Liver (tissue), 9 donors: ENCODE data around the gene HCN1. TPM values are rescaled to one million over a fixed set of nuclear protein-coding genes. Genes with fewer than 3 reads are reported as not detected.

ENCODE experiments used
- DNase-seq: peaks from one replicate; pipeline ENCODE4 v3.0.0-alpha.2; 2017; ENCODE audit warnings: low spot score
- H3K27ac ChIP-seq, 2 donors: one replicate each; pipeline ENCODE4 v1.7.0; 2013; ENCODE audit warnings: inconsistent platforms in 2 of 2, low read length in 2 of 2, control low read depth in 1 of 2, low read depth in 1 of 2, mild to moderate bottlenecking in 1 of 2
- H3K27me3 ChIP-seq, 4 donors: one replicate each; pipeline versions ENCODE4 v1.6.1 to v1.7.0; 2013; ENCODE audit warnings: low read length in 3 of 4, inconsistent platforms in 1 of 4, mild to moderate bottlenecking in 1 of 4, moderate library complexity in 1 of 4; ENCODE audit not compliant: control insufficient read depth in 4 of 4, insufficient read depth in 4 of 4
- H3K36me3 ChIP-seq, 4 donors: one replicate each; pipeline versions ENCODE4 v1.6.1 to v1.7.0; 2013; ENCODE audit warnings: low read length in 3 of 4, mild to moderate bottlenecking in 3 of 4, low read depth in 1 of 4, moderate library complexity in 1 of 4; ENCODE audit not compliant: control insufficient read depth in 4 of 4, insufficient read depth in 3 of 4
- H3K4me1 ChIP-seq, 4 donors: one replicate each; pipeline versions ENCODE4 v1.6.1 to v1.7.0; 2013; ENCODE audit warnings: low read length in 3 of 4, mild to moderate bottlenecking in 3 of 4, moderate library complexity in 1 of 4; ENCODE audit not compliant: control insufficient read depth in 4 of 4, insufficient read depth in 4 of 4
- H3K4me3 ChIP-seq, 3 donors: one replicate each; pipeline versions ENCODE4 v1.6.1 to v1.7.0; 2013; ENCODE audit warnings: low read length in 3 of 3, control low read depth in 1 of 3, low read depth in 1 of 3, mild to moderate bottlenecking in 1 of 3
- H3K9ac ChIP-seq, 2 donors: one replicate each; pipeline ENCODE4 v1.7.0; 2013; ENCODE audit warnings: low read length in 2 of 2, mild to moderate bottlenecking in 2 of 2, moderate library complexity in 2 of 2, control low read depth in 1 of 2, low read depth in 1 of 2
- H3K9me3 ChIP-seq, 4 donors: one replicate each; pipeline versions ENCODE4 v1.6.1 to v1.7.0; 2013; ENCODE audit warnings: low read length in 3 of 4; ENCODE audit not compliant: control insufficient read depth in 4 of 4
- CTCF ChIP-seq: fragments of 150-350 bp; IDR thresholded peaks from 2 replicates; pipeline ENCODE4 v1.5.1; 2017; ENCODE audit warnings: improper control_type of control experiment, low read depth, low read length; ENCODE audit not compliant: missing input control
- EGR1 ChIP-seq, 2 donors: IDR thresholded peaks; 2 replicates each; pipeline ENCODE4 v1.6.1; 2016 to 2018; ENCODE audit warnings: antibody characterized with exemption in 2 of 2, low read depth in 2 of 2
- FOXA1 ChIP-seq: IDR thresholded peaks from 2 replicates; pipeline ENCODE4 v1.6.1; 2016; ENCODE audit warnings: antibody characterized with exemption
- FOXA2 ChIP-seq: IDR thresholded peaks from 2 replicates; pipeline ENCODE4 v1.6.1; 2016; ENCODE audit warnings: antibody characterized with exemption
- GABPA ChIP-seq, 2 donors: IDR thresholded peaks in 1 of 2; conservative IDR thresholded peaks in 1 of 2; 2 replicates each; pipeline ENCODE4 v1.6.1; 2016; ENCODE audit warnings: antibody characterized with exemption in 2 of 2, mild to moderate bottlenecking in 1 of 2, moderate library complexity in 1 of 2
- HNF4A ChIP-seq, 2 donors: conservative IDR thresholded peaks; 2 replicates each; pipeline ENCODE4 v1.6.1; 2016; ENCODE audit warnings: antibody characterized with exemption in 2 of 2, mild to moderate bottlenecking in 2 of 2
- HNF4G ChIP-seq: IDR thresholded peaks from 2 replicates; pipeline ENCODE4 v1.6.1; 2016; ENCODE audit warnings: antibody characterized with exemption
- JUND ChIP-seq, 2 donors: IDR thresholded peaks; 2 replicates each; pipeline ENCODE4 v1.6.1; 2016; ENCODE audit warnings: antibody characterized with exemption in 2 of 2
- NR2F2 ChIP-seq: IDR thresholded peaks from 2 replicates; pipeline ENCODE4 v1.6.1; 2016; ENCODE audit warnings: antibody characterized with exemption
- RAD21 ChIP-seq, 2 donors: IDR thresholded peaks; 2 replicates each; pipeline ENCODE4 v1.6.1; 2016; ENCODE audit warnings: antibody characterized with exemption in 2 of 2, mild to moderate bottlenecking in 2 of 2
- RXRA ChIP-seq, 2 donors: IDR thresholded peaks; 2 replicates each; pipeline ENCODE4 v1.6.1; 2017 to 2018; ENCODE audit warnings: antibody characterized with exemption in 2 of 2, mild to moderate bottlenecking in 1 of 2
- SP1 ChIP-seq: IDR thresholded peaks from 2 replicates; pipeline ENCODE4 v1.6.1; 2018; ENCODE audit warnings: antibody characterized with exemption, mild to moderate bottlenecking
- TAF1 ChIP-seq: conservative IDR thresholded peaks from 2 replicates; pipeline ENCODE4 v1.6.1; 2016; ENCODE audit warnings: antibody characterized with exemption, mild to moderate bottlenecking
- YY1 ChIP-seq: IDR thresholded peaks from 2 replicates; pipeline ENCODE4 v1.6.1; 2016; ENCODE audit warnings: antibody characterized with exemption, mild to moderate bottlenecking
- ZBTB33 ChIP-seq: IDR thresholded peaks from 2 replicates; pipeline ENCODE4 v1.6.1; 2016; ENCODE audit warnings: antibody characterized with exemption
- WGBS: extraction: QIAGEN DNeasy Blood & Tissue Kit; methylation state at CpG from one replicate; pipeline ENCODE4 v1.1.7; 2013; 5-methylcytosine and 5-hydroxymethylcytosine counted together
- polyA plus RNA-seq, 2 donors: library from polyadenylated mRNA; stranded (reverse) in 1 of 2; unstranded in 1 of 2; fragments of 200-250 nt in 1 of 2; fragments of >200 nt in 1 of 2; fragmentation: Nextera tagmentation in 1 of 2; extraction: Ambion mirVana in 1 of 2; gene quantifications; one replicate each; pipeline versions ENCODE4 v1.2.1 to v1.2.3, GENCODE V29; 2013 to 2015
- total RNA-seq, 2 donors: library from RNA; depleted of rRNA; stranded (reverse); fragments of >200 nt; gene quantifications; one replicate each; pipeline ENCODE4 v1.2.3, GENCODE V29; 2014
- TF ChIP-seq, protein P1 (sequence below): IDR thresholded peaks from 2 replicates; pipeline ENCODE4 v1.6.1; 2016; ENCODE audit warnings: antibody characterized with exemption
- TF ChIP-seq, protein P2 (sequence below): IDR thresholded peaks from 2 replicates; pipeline ENCODE4 v1.6.1; 2016; ENCODE audit warnings: antibody characterized with exemption, mild to moderate bottlenecking
- TF ChIP-seq, protein P3 (sequence below): IDR thresholded peaks from 2 replicates; pipeline ENCODE4 v1.6.1; 2016; ENCODE audit warnings: antibody characterized with exemption
- donor health status: healthy.
- donor health status: healthy.
- donor health status: healthy.
- donor health status: healthy.
- donor health status: healthy.

The HCN1 gene
- total and polyA plus RNA-seq, 4 donors, result under 0.01 TPM; not detected in 3

DNA sequence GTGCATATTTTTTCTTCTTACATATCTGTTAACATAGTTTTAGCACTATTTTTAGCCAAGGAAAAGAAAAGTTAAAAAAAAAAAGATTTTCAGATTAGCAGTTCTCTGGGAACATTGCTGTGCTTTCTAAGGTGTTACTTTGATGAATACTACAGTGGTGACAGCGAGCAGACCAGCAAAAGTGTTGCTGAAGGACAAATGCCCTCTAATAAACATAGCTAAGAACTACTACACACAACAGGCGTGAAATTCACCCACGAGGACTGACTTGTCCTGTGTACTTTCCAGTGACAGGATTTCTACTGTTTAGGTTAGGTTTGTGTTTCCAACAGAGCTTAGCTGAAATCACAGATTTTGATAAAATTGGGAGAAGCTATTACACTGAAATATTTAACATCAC lies 153.8 kb downstream of the HCN1 start:
- 34% methylated on average over 3 of the region's 3 CpGs for WGBS
- H3K27me3 ChIP-seq, result peaks cover 0 to 4% (median 0%) of the 10 kb centered on the region in 4 donors
- H3K27ac ChIP-seq, result no peak overlapping the region
- no peak overlapping the region for H3K4me3 ChIP-seq
- TF ChIP-seq GABPA (IDR thresholded peaks at IDR 0.05 in 1 of 2, conservative IDR thresholded peaks at IDR 0.05 in 1 of 2) (no peak), HNF4A (conservative IDR thresholded peaks at IDR 0.05) (no peak), NR2F2 (no peak), EGR1 (IDR thresholded peaks at IDR 0.05; ENCODE audit: low read depth in 2 of 2) (no peak), FOXA1 (no peak), YY1 (no peak), CTCF (no peak), HNF4G (no peak), ZBTB33 (no peak), FOXA2 (no peak), SP1 (no peak), RAD21 (IDR thresholded peaks at IDR 0.05) (no peak), JUND (IDR thresholded peaks at IDR 0.05) (no peak), RXRA (IDR thresholded peaks at IDR 0.05) (no peak), TAF1 (no peak)
- TF ChIP-seq, protein P1, sequence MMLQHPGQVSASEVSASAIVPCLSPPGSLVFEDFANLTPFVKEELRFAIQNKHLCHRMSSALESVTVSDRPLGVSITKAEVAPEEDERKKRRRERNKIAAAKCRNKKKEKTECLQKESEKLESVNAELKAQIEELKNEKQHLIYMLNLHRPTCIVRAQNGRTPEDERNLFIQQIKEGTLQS, result no peak
- TF ChIP-seq, protein P2, sequence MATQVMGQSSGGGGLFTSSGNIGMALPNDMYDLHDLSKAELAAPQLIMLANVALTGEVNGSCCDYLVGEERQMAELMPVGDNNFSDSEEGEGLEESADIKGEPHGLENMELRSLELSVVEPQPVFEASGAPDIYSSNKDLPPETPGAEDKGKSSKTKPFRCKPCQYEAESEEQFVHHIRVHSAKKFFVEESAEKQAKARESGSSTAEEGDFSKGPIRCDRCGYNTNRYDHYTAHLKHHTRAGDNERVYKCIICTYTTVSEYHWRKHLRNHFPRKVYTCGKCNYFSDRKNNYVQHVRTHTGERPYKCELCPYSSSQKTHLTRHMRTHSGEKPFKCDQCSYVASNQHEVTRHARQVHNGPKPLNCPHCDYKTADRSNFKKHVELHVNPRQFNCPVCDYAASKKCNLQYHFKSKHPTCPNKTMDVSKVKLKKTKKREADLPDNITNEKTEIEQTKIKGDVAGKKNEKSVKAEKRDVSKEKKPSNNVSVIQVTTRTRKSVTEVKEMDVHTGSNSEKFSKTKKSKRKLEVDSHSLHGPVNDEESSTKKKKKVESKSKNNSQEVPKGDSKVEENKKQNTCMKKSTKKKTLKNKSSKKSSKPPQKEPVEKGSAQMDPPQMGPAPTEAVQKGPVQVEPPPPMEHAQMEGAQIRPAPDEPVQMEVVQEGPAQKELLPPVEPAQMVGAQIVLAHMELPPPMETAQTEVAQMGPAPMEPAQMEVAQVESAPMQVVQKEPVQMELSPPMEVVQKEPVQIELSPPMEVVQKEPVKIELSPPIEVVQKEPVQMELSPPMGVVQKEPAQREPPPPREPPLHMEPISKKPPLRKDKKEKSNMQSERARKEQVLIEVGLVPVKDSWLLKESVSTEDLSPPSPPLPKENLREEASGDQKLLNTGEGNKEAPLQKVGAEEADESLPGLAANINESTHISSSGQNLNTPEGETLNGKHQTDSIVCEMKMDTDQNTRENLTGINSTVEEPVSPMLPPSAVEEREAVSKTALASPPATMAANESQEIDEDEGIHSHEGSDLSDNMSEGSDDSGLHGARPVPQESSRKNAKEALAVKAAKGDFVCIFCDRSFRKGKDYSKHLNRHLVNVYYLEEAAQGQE, result no peak
- TF ChIP-seq, protein P3, sequence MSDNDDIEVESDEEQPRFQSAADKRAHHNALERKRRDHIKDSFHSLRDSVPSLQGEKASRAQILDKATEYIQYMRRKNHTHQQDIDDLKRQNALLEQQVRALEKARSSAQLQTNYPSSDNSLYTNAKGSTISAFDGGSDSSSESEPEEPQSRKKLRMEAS, result no peak
- H3K9ac ChIP-seq, result no peak overlapping the region
- H3K9me3 ChIP-seq, result no peaks in the 10 kb centered on the region
- H3K4me1 ChIP-seq, result no peaks in the 10 kb centered on the region
- H3K36me3 ChIP-seq, result no peaks in the 10 kb centered on the region
- DNase-seq, result no peak

GRCh38 chr5:45533663-45534062 lies 162.5 kb downstream of the HCN1 start:
- H3K27ac ChIP-seq, result no peak overlapping the region
- 51% methylated on average over 1 of the region's 1 CpG for WGBS
- H3K9ac ChIP-seq, result no peak overlapping the region
- H3K9me3 ChIP-seq, result no peaks in the 10 kb centered on the region
- H3K36me3 ChIP-seq, result no peaks in the 10 kb centered on the region
- H3K4me1 ChIP-seq, result no peaks in the 10 kb centered on the region
- H3K4me3 ChIP-seq, result no peak overlapping the region
- peaks cover 0 to 4% (median 0%) of the 10 kb centered on the region in 4 donors for H3K27me3 ChIP-seq
- TF ChIP-seq GABPA (IDR thresholded peaks at IDR 0.05 in 1 of 2, conservative IDR thresholded peaks at IDR 0.05 in 1 of 2), result no peak
- TF ChIP-seq TAF1, result no peak
- no peak for DNase-seq
